ENCODE results near the gene EIF4EBP2. TPM values are rescaled to one million over a fixed set of nuclear protein-coding genes. Genes with fewer than 3 reads are reported as not detected.

Gene EIF4EBP2
- total and polyA plus RNA-seq, 2 of the 13 experiments (the other 11 are each of a cell fraction or from before 2014, with no cell fraction given), result 16.9 to 22.0 TPM

- peak; percentile 50; the same call in 1 of the 2 replicates for TF ChIP-seq RERE (CRISPR knock-in tag; IDR thresholded peaks at IDR 0.05; ENCODE audit: low read depth)
- no peak for TF ChIP-seq SMARCE1 (IDR thresholded peaks at IDR 0.05; ENCODE audit: borderline replicate concordance)
- peak; percentile 66; the same call in 1 of the 2 replicates for TF ChIP-seq HOXD1 (CRISPR knock-in tag; IDR thresholded peaks at IDR 0.05)
- TF ChIP-seq, protein P1, sequence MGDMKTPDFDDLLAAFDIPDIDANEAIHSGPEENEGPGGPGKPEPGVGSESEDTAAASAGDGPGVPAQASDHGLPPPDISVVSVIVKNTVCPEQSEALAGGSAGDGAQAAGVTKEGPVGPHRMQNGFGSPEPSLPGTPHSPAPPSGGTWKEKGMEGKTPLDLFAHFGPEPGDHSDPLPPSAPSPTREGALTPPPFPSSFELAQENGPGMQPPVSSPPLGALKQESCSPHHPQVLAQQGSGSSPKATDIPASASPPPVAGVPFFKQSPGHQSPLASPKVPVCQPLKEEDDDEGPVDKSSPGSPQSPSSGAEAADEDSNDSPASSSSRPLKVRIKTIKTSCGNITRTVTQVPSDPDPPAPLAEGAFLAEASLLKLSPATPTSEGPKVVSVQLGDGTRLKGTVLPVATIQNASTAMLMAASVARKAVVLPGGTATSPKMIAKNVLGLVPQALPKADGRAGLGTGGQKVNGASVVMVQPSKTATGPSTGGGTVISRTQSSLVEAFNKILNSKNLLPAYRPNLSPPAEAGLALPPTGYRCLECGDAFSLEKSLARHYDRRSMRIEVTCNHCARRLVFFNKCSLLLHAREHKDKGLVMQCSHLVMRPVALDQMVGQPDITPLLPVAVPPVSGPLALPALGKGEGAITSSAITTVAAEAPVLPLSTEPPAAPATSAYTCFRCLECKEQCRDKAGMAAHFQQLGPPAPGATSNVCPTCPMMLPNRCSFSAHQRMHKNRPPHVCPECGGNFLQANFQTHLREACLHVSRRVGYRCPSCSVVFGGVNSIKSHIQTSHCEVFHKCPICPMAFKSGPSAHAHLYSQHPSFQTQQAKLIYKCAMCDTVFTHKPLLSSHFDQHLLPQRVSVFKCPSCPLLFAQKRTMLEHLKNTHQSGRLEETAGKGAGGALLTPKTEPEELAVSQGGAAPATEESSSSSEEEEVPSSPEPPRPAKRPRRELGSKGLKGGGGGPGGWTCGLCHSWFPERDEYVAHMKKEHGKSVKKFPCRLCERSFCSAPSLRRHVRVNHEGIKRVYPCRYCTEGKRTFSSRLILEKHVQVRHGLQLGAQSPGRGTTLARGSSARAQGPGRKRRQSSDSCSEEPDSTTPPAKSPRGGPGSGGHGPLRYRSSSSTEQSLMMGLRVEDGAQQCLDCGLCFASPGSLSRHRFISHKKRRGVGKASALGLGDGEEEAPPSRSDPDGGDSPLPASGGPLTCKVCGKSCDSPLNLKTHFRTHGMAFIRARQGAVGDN (CRISPR knock-in tag; IDR thresholded peaks at IDR 0.05), result peak; percentile 83
- no peak for TF ChIP-seq KDM5A (IDR thresholded peaks at IDR 0.05; ENCODE audit: borderline replicate concordance, low read length)
- no peak for TF ChIP-seq ZKSCAN8 (CRISPR knock-in tag; IDR thresholded peaks at IDR 0.05; ENCODE audit: borderline replicate concordance)
- TF ChIP-seq RXRB (CRISPR knock-in tag; IDR thresholded peaks at IDR 0.05; ENCODE audit: borderline replicate concordance), result peak; percentile 97
- no peak for TF ChIP-seq ZNF543 (CRISPR knock-in tag; IDR thresholded peaks at IDR 0.05)
- no peak for TF ChIP-seq HNF1B (CRISPR knock-in tag; IDR thresholded peaks at IDR 0.05)
- TF ChIP-seq JUND (CRISPR knock-in tag; IDR thresholded peaks at IDR 0.05), result no peak
- TF ChIP-seq NAIF1 (CRISPR knock-in tag; IDR thresholded peaks at IDR 0.05; ENCODE audit: borderline replicate concordance), result no peak
- no peak for TF ChIP-seq ONECUT2 (CRISPR knock-in tag; IDR thresholded peaks at IDR 0.05)
- TF ChIP-seq, protein P2, sequence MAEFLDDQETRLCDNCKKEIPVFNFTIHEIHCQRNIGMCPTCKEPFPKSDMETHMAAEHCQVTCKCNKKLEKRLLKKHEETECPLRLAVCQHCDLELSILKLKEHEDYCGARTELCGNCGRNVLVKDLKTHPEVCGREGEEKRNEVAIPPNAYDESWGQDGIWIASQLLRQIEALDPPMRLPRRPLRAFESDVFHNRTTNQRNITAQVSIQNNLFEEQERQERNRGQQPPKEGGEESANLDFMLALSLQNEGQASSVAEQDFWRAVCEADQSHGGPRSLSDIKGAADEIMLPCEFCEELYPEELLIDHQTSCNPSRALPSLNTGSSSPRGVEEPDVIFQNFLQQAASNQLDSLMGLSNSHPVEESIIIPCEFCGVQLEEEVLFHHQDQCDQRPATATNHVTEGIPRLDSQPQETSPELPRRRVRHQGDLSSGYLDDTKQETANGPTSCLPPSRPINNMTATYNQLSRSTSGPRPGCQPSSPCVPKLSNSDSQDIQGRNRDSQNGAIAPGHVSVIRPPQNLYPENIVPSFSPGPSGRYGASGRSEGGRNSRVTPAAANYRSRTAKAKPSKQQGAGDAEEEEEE (CRISPR knock-in tag; IDR thresholded peaks at IDR 0.05; ENCODE audit: borderline replicate concordance), result no peak
- no peak for TF ChIP-seq ZNF383 (CRISPR knock-in tag; IDR thresholded peaks at IDR 0.05; ENCODE audit: borderline replicate concordance)
- TF ChIP-seq ZNF33A (CRISPR knock-in tag; IDR thresholded peaks at IDR 0.05; ENCODE audit: borderline replicate concordance), result no peak
- no peak for TF ChIP-seq RFX1 (IDR thresholded peaks at IDR 0.05)
These were observed 35.0 kb upstream of the EIF4EBP2 start (continued) for GRCh38 chr10:70368774-70369482.
